Measurements from ENCODE around the gene PTGES2.

- TF ChIP-seq CTCF (IDR thresholded peaks at IDR 0.05) (no peak), POLR2A (IDR thresholded peaks at IDR 0.05; ENCODE audit: low read depth) (peak; percentile 42), POLR2AphosphoS5 (IDR thresholded peaks at IDR 0.05) (peak in 1 of 2 donors; percentile 92), EP300 (IDR thresholded peaks at IDR 0.05) (peak; percentile 76)
Observed at GRCh38 chr9:128094166-128094949, 33.2 kb downstream of the PTGES2 start.
